H9 (cell line): ENCODE measurements around the gene NPIPA5. TPM values are rescaled to one million over a fixed set of nuclear protein-coding genes. Genes with fewer than 3 reads are reported as not detected.

ENCODE experiments used
- DNase-seq: peaks from one replicate; pipeline ENCODE4 v3.0.0-alpha.2; 2017
- H2AFZ ChIP-seq: one replicate; pipeline ENCODE4 v1.6.1; 2013; ENCODE audit warnings: mild to moderate bottlenecking, low read length, control low read depth, moderate library complexity
- H2AK5ac ChIP-seq: 2 replicates; pipeline ENCODE4 v1.6.1; 2013; ENCODE audit warnings: low read length, control low read depth, mixed read lengths; ENCODE audit not compliant: insufficient read length
- H2BK120ac ChIP-seq: one replicate; pipeline ENCODE4 v1.6.1; 2013; ENCODE audit warnings: low read depth, mild to moderate bottlenecking, low read length, control low read depth, inconsistent platforms; ENCODE audit not compliant: poor library complexity, severe bottlenecking
- H2BK12ac ChIP-seq: 2 replicates; pipeline ENCODE4 v1.6.1; 2013; ENCODE audit warnings: low read length, control low read depth, mixed read lengths, low read depth; ENCODE audit not compliant: insufficient read length
- H2BK15ac ChIP-seq: 2 replicates; pipeline ENCODE4 v1.6.1; 2013; ENCODE audit warnings: low read depth, low read length, control low read depth
- H2BK20ac ChIP-seq: one replicate; pipeline ENCODE4 v1.6.1; 2013; ENCODE audit warnings: low read depth, mild to moderate bottlenecking, low read length, control low read depth, inconsistent platforms; ENCODE audit not compliant: poor library complexity, severe bottlenecking
- H2BK5ac ChIP-seq: 2 replicates; pipeline ENCODE4 v1.6.1; 2013; ENCODE audit warnings: low read length, control low read depth, mixed read lengths; ENCODE audit not compliant: insufficient read length
- H3K14ac ChIP-seq: 2 replicates; pipeline ENCODE4 v1.6.1; 2013; ENCODE audit warnings: low read length, control low read depth; ENCODE audit not compliant: insufficient read depth
- H3K18ac ChIP-seq: 2 replicates; pipeline ENCODE4 v1.6.1; 2013; ENCODE audit warnings: low read depth, mild to moderate bottlenecking, mixed read lengths, low read length, control low read depth; ENCODE audit not compliant: insufficient read length
- H3K23ac ChIP-seq: 2 replicates; pipeline ENCODE4 v1.6.1; 2013; ENCODE audit warnings: low read length, control low read depth, mixed read lengths, low read depth; ENCODE audit not compliant: insufficient read length
- H3K23me2 ChIP-seq: 2 replicates; pipeline ENCODE4 v1.6.1; 2013; ENCODE audit warnings: low read depth, mild to moderate bottlenecking, mixed read lengths, low read length, control low read depth; ENCODE audit not compliant: insufficient read length, poor library complexity, severe bottlenecking
- H3K27ac ChIP-seq: 2 replicates; pipeline ENCODE4 v1.5.1; 2013; ENCODE audit warnings: low read length, control low read depth, mixed read lengths, low read depth; ENCODE audit not compliant: insufficient read length
- H3K27me3 ChIP-seq: 2 replicates; pipeline ENCODE4 v1.6.1; 2013; ENCODE audit warnings: low read length, control low read depth, inconsistent platforms; ENCODE audit not compliant: insufficient read depth
- H3K4ac ChIP-seq: 2 replicates; pipeline ENCODE4 v1.6.1; 2013; ENCODE audit warnings: low read depth, mild to moderate bottlenecking, control low read depth, inconsistent platforms, low read length, moderate library complexity
- H3K4me1 ChIP-seq: 2 replicates; pipeline ENCODE4 v1.6.1; 2013; ENCODE audit warnings: low read length, control low read depth, inconsistent platforms; ENCODE audit not compliant: insufficient read depth
- H3K4me2 ChIP-seq: 2 replicates; pipeline ENCODE4 v1.6.1; 2013; ENCODE audit warnings: low read length, control low read depth, mixed read lengths; ENCODE audit not compliant: insufficient read length, insufficient read depth
- H3K56ac ChIP-seq: 2 replicates; pipeline ENCODE4 v1.6.1; 2013; ENCODE audit warnings: low read depth, mild to moderate bottlenecking, mixed read lengths, low read length, control low read depth; ENCODE audit not compliant: insufficient read length
- H3K79me1 ChIP-seq: 2 replicates; pipeline ENCODE4 v1.6.1; 2013; ENCODE audit warnings: low read depth, mild to moderate bottlenecking, moderate library complexity, low read length, control low read depth, inconsistent platforms; ENCODE audit not compliant: insufficient read depth, poor library complexity, severe bottlenecking
- H3K79me2 ChIP-seq: 2 replicates; pipeline ENCODE4 v1.6.1; 2013; ENCODE audit warnings: low read length, control low read depth, inconsistent platforms; ENCODE audit not compliant: insufficient read depth
- H3K9ac ChIP-seq: 2 replicates; pipeline ENCODE4 v1.6.1; 2013; ENCODE audit warnings: low read length, control low read depth, mixed read lengths; ENCODE audit not compliant: insufficient read length; ENCODE audit errors: extremely low read depth
- H3K9me3 ChIP-seq: one replicate; pipeline ENCODE4 v1.6.1; 2013; ENCODE audit warnings: low read depth, low read length, inconsistent platforms; ENCODE audit not compliant: control insufficient read depth
- H3T11ph ChIP-seq: one replicate; pipeline ENCODE4 v1.6.1; 2013; ENCODE audit warnings: mild to moderate bottlenecking, low read length, control low read depth, inconsistent platforms
- H4K20me1 ChIP-seq: one replicate; pipeline ENCODE4 v1.6.1; 2013; ENCODE audit not compliant: control insufficient read depth, insufficient read length, insufficient read depth
- H4K5ac ChIP-seq: 2 replicates; pipeline ENCODE4 v1.6.1; 2013; ENCODE audit warnings: low read depth, mild to moderate bottlenecking, mixed read lengths, low read length, control low read depth; ENCODE audit not compliant: insufficient read length
- H4K8ac ChIP-seq: replicated peaks from 2 replicates; pipeline ENCODE4 v1.6.1; 2013; ENCODE audit warnings: low read length, control low read depth, mixed read lengths, low read depth; ENCODE audit not compliant: insufficient read length
- H4K91ac ChIP-seq: 2 replicates; pipeline ENCODE4 v1.6.1; 2013; ENCODE audit warnings: low read depth, mild to moderate bottlenecking, moderate library complexity, mixed read lengths, low read length, control low read depth; ENCODE audit not compliant: insufficient read length
- H3K27ac Mint-ChIP-seq, 3 experiments: 2 replicates in 2 of 3; 3 replicates in 1 of 3; pipeline ENCODE4 v1.8.0; 2020 to 2021; ENCODE audit warnings: mixed read lengths in 3 of 3, mild to moderate bottlenecking in 1 of 3, moderate library complexity in 1 of 3
- H3K27me3 Mint-ChIP-seq: 2 replicates; pipeline ENCODE4 v1.8.0; 2021; ENCODE audit warnings: low read depth, mild to moderate bottlenecking, moderate library complexity, mixed read lengths
- H3K36me3 Mint-ChIP-seq, 3 experiments: 2 replicates in 2 of 3; 3 replicates in 1 of 3; pipeline ENCODE4 v1.8.0; 2020 to 2021; ENCODE audit warnings: low read depth in 3 of 3, mixed read lengths in 3 of 3; ENCODE audit not compliant: insufficient read depth in 1 of 3
- H3K4me1 Mint-ChIP-seq, 2 experiments: 2 replicates each; pipeline ENCODE4 v1.8.0; 2020; ENCODE audit warnings: mixed read lengths in 2 of 2
- H3K4me3 Mint-ChIP-seq, 2 experiments: 2 replicates in 1 of 2; 3 replicates in 1 of 2; pipeline ENCODE4 v1.8.0; 2020 to 2021; ENCODE audit warnings: mild to moderate bottlenecking in 2 of 2, mixed read lengths in 2 of 2, moderate library complexity in 1 of 2
- H3K9me3 Mint-ChIP-seq, 2 experiments: 2 replicates in 1 of 2; 3 replicates in 1 of 2; pipeline ENCODE4 v1.8.0; 2020; ENCODE audit warnings: mild to moderate bottlenecking in 2 of 2, mixed read lengths in 2 of 2, moderate library complexity in 1 of 2
- CTCF ChIP-seq: fragments of 200-600 bp; sonication (generic); conservative IDR thresholded peaks from 3 replicates; pipeline ENCODE4 v1.8.0; 2021; ENCODE audit warnings: antibody characterized with exemption, mild to moderate bottlenecking
- WGBS: extraction: QIAGEN DNeasy Blood & Tissue Kit; methylation state at CpG from one replicate; pipeline ENCODE4 v1.1.7; 2013; ENCODE audit warnings: missing lambda C conversion rate, low lambda C conversion rate, mixed read lengths; ENCODE audit not compliant: insufficient read length; ENCODE audit errors: extremely low coverage; 5-methylcytosine and 5-hydroxymethylcytosine counted together
- total RNA-seq: library from RNA; stranded (reverse); gene quantifications from 2 replicates; pipeline ENCODE4 v1.2.1, GENCODE V29; 2021

Gene NPIPA5
- total RNA-seq, 1 experiment from 2014 or later = 5.2 TPM

DNA sequence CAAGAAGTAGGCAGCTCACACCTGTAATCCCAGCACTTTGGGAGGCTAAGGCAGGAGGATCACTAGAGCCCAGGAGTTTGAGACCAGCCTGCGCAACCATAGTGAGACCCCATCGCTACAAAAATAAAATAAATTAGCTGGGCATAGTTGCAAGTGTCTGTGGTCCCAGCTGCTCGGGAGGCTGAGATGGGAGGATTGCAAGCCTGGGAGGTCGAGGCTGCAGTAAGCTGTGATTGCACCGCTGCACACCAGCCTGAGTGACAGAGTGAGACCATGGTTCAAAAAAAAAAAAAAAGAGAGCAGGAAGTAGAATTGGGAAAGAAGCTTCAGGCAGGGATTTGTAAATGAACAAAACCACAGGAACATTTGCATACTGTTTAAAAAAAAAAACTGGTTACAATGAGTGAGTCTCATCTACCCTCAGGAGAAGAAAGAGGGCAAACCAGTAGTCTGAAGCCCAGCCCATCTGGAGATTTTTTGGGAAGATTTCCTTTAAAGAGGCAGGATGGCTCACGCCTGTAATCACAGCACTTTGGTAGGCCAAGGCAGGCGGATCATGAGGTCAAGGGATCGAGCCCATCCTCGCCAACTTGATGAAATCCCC, 25.4 kb upstream of the NPIPA5 start:
- Mint-ChIP-seq H3K36me3 (peaks cover 0 to 5% (median 0%) of the 10 kb centered on the region in 3 experiments; a peak in 1 of 7 replicates), H3K27ac (peak overlapping the region in 2 of 3 experiments; percentile 95 to 97; a peak in 4 of 7 replicates), H3K4me1 (peaks cover 25 to 34% of the 10 kb centered on the region in 2 experiments), H3K27me3 (no peaks in the 10 kb centered on the region), H3K4me3 (peak overlapping the region in 1 of 2 experiments; percentile 40; a peak in 2 of 5 replicates), H3K9me3 (no peaks in the 10 kb centered on the region)
- no peak overlapping the region for H3T11ph ChIP-seq
- H3K79me2 ChIP-seq = no peaks in the 10 kb centered on the region
- no peaks in the 10 kb centered on the region for H3K79me1 ChIP-seq
- H3K9me3 ChIP-seq = no peaks in the 10 kb centered on the region
- no peak overlapping the region for H3K9ac ChIP-seq
- H2AFZ ChIP-seq = no peak overlapping the region
- H3K23ac ChIP-seq = no peak overlapping the region
- peaks cover 8% of the 10 kb centered on the region; the same call in 1 of the 2 replicates for H3K4me1 ChIP-seq
- WGBS = no CpG with 5 or more reads among the region's 9 CpGs
- no peak for TF ChIP-seq CTCF
- no peak overlapping the region for H4K8ac ChIP-seq
- H3K23me2 ChIP-seq = no peaks in the 10 kb centered on the region
- no peak overlapping the region for H4K5ac ChIP-seq
- no peak overlapping the region for H2BK15ac ChIP-seq
- no peak overlapping the region for H2BK5ac ChIP-seq
- no peaks in the 10 kb centered on the region for H3K27me3 ChIP-seq
- H3K4me2 ChIP-seq = no peak overlapping the region
- H2BK12ac ChIP-seq = no peak overlapping the region
- no peak overlapping the region for H3K4ac ChIP-seq
- no peak overlapping the region for H2BK20ac ChIP-seq
- H2BK120ac ChIP-seq = no peak overlapping the region
- H2AK5ac ChIP-seq = no peak overlapping the region
- H3K27ac ChIP-seq = no peak overlapping the region
- H3K56ac ChIP-seq = no peak overlapping the region
- DNase-seq = no peak
- H4K91ac ChIP-seq = no peak overlapping the region
- H3K18ac ChIP-seq = no peak overlapping the region
- H4K20me1 ChIP-seq = no peaks in the 10 kb centered on the region
- no peak overlapping the region for H3K14ac ChIP-seq
